ENCODE results near the gene EFTUD2. TPM values are rescaled to one million over a fixed set of nuclear protein-coding genes. Genes with fewer than 3 reads are reported as not detected.

EFTUD2 gene
- total and polyA plus RNA-seq, 2 donors (not counting 1 experiment from before 2014, with no cell fraction given): 43.2 to 133 TPM

- no peak overlapping the region for H3K4me3 ChIP-seq (ENCODE audit: control extremely low read depth in 1 of 5, extremely low read depth in 1 of 5, insufficient read depth in 1 of 5, low read depth in 2 of 5, low read length in 4 of 5)
- H3K9me3 ChIP-seq (ENCODE audit: control extremely low read depth in 1 of 3, control insufficient read depth in 2 of 3, insufficient read depth in 1 of 3, low read length in 2 of 3): no peaks in the 10 kb centered on the region
- intact Hi-C loops (cut with micrococcal nuclease): no loop called here
- Mint-ChIP-seq H3K27ac (no peak overlapping the region), H3K27me3 (no peaks in the 10 kb centered on the region), H3K4me1 (no peaks in the 10 kb centered on the region), H3K4me3 (no peak overlapping the region), H3K9me3 (ENCODE audit: insufficient read depth) (no peaks in the 10 kb centered on the region)
- WGBS (ENCODE audit: insufficient coverage): 96% methylated on average over 7 of the region's 8 CpGs
- no peaks in the 10 kb centered on the region for H3K4me1 ChIP-seq (ENCODE audit: control insufficient read depth in 2 of 2, insufficient read depth in 2 of 2, low read length in 2 of 2)
- H2AFZ ChIP-seq (ENCODE audit: insufficient read depth, low read depth, low read length, poor library complexity, severe bottlenecking): no peak overlapping the region
- no peak for TF ChIP-seq EZH2 (IDR thresholded peaks at IDR 0.05; ENCODE audit: borderline replicate concordance, insufficient read depth, low read depth, low read length, poor library complexity, severe bottlenecking)
- TF ChIP-seq CTCF (IDR thresholded peaks at IDR 0.05): no peak
- no peak overlapping the region for H3K9ac ChIP-seq (ENCODE audit: low read length)
- no peak overlapping the region for H3K4me2 ChIP-seq (replicated peaks; ENCODE audit: low read depth, low read length, poor library complexity, severe bottlenecking)
- ChIA-PET CTCF (interaction anchor here (0.5 kb wide), 1 partner anchor 17 kb away, joined by 3 read pairs; no protein-coding TSS in a partner anchor), POLR2A (no interaction called here)
- H3K27me3 ChIP-seq (replicated peaks in 1 of 4; ENCODE audit: control extremely low read depth in 1 of 4, control insufficient read depth in 3 of 4, insufficient read depth in 4 of 4, low read length in 3 of 4): no peaks in the 10 kb centered on the region
- no peaks in the 10 kb centered on the region for H3K36me3 ChIP-seq (replicated peaks in 1 of 2; ENCODE audit: control extremely low read depth in 1 of 2, control insufficient read depth in 1 of 2, extremely low read depth in 1 of 2, insufficient read depth in 2 of 2, low read length in 1 of 2)
- ATAC-seq (ENCODE audit: low read depth) (no peak), DNase-seq (no peak)
- H4K20me1 ChIP-seq (ENCODE audit: control insufficient read depth, insufficient read depth, low read length, poor library complexity, severe bottlenecking): no peaks in the 10 kb centered on the region
- no peaks in the 10 kb centered on the region for H3K79me2 ChIP-seq (ENCODE audit: control insufficient read depth, insufficient read depth, low read length)
- no peak overlapping the region for H3K27ac ChIP-seq (ENCODE audit: low read length in 2 of 2)
These were observed 33.0 kb upstream of the EFTUD2 start for GRCh38 chr17:44932096-44932786.

- CTCF ChIA-PET: no interaction called here
- POLR2A ChIA-PET: interaction anchor here (0.6 kb wide), 2 partner anchors 19 to 174 kb away, joined by 4 to 7 read pairs; no protein-coding TSS in a partner anchor
- intact Hi-C loops (cut with micrococcal nuclease): no loop called here
- ATAC-seq (ENCODE audit: low read depth) (no peak), DNase-seq (no peak)
- Histone ChIP-seq H3K9me3 (ENCODE audit: control extremely low read depth in 1 of 3, control insufficient read depth in 2 of 3, insufficient read depth in 1 of 3, low read length in 2 of 3) (no peaks in the 10 kb centered on the region), H4K20me1 (ENCODE audit: control insufficient read depth, insufficient read depth, low read length, poor library complexity, severe bottlenecking) (no peaks in the 10 kb centered on the region), H3K4me3 (ENCODE audit: control extremely low read depth in 1 of 5, extremely low read depth in 1 of 5, insufficient read depth in 1 of 5, low read depth in 2 of 5, low read length in 4 of 5) (no peak overlapping the region), H3K4me1 (ENCODE audit: control insufficient read depth in 2 of 2, insufficient read depth in 2 of 2, low read length in 2 of 2) (no peaks in the 10 kb centered on the region), H3K79me2 (ENCODE audit: control insufficient read depth, insufficient read depth, low read length) (no peaks in the 10 kb centered on the region), H3K4me2 (replicated peaks; ENCODE audit: low read depth, low read length, poor library complexity, severe bottlenecking) (no peak overlapping the region), H3K27ac (ENCODE audit: low read length in 2 of 2) (no peak overlapping the region), H2AFZ (ENCODE audit: insufficient read depth, low read depth, low read length, poor library complexity, severe bottlenecking) (no peak overlapping the region), H3K36me3 (replicated peaks in 1 of 2; ENCODE audit: control extremely low read depth in 1 of 2, control insufficient read depth in 1 of 2, extremely low read depth in 1 of 2, insufficient read depth in 2 of 2, low read length in 1 of 2) (no peaks in the 10 kb centered on the region), H3K9ac (ENCODE audit: low read length) (no peak overlapping the region), H3K27me3 (replicated peaks in 1 of 4; ENCODE audit: control extremely low read depth in 1 of 4, control insufficient read depth in 3 of 4, insufficient read depth in 4 of 4, low read length in 3 of 4) (no peaks in the 10 kb centered on the region)
- TF ChIP-seq CTCF (IDR thresholded peaks at IDR 0.05) (no peak), EZH2 (IDR thresholded peaks at IDR 0.05; ENCODE audit: borderline replicate concordance, insufficient read depth, low read depth, low read length, poor library complexity, severe bottlenecking) (no peak)
- no CpG with 5 or more reads among the region's 5 CpGs for WGBS (ENCODE audit: insufficient coverage)
- H3K27me3 Mint-ChIP-seq: no peaks in the 10 kb centered on the region
- H3K4me1 Mint-ChIP-seq: no peaks in the 10 kb centered on the region
- no peak overlapping the region for H3K4me3 Mint-ChIP-seq
- no peaks in the 10 kb centered on the region for H3K9me3 Mint-ChIP-seq (ENCODE audit: insufficient read depth)
- no peak overlapping the region for H3K27ac Mint-ChIP-seq
These were observed 32.1 kb upstream of the EFTUD2 start for GRCh38 chr17:44931376-44931775.

Measured in B cell (primary cell).